Mucosa of descending colon (tissue), 3 donors: ENCODE measurements around the gene SORCS1. TPM values are rescaled to one million over a fixed set of nuclear protein-coding genes. Genes with fewer than 3 reads are reported as not detected.

ENCODE experiments used
- ATAC-seq: fragments of 200-7000 bp; cut with Tn5 transposase; one replicate; pipeline ENCODE4 v1.9.1; 2020; ENCODE audit warnings: mild to moderate bottlenecking, moderate library complexity
- DNase-seq, 3 donors: peaks; one replicate each; pipeline ENCODE4 v3.0.0-alpha.2; 2020
- H3K36me3 ChIP-seq: fragments of 200-600 bp; one replicate; pipeline ENCODE4 v1.8.0; 2021; ENCODE audit warnings: low read depth, mild to moderate bottlenecking
- H3K4me1 ChIP-seq: fragments of 200-600 bp; one replicate; pipeline ENCODE4 v1.8.0; 2021; ENCODE audit warnings: low read depth, mild to moderate bottlenecking
- H3K4me3 ChIP-seq: fragments of 200-600 bp; one replicate; pipeline ENCODE4 v1.8.0; 2021; ENCODE audit warnings: mild to moderate bottlenecking
- H3K9me3 ChIP-seq: fragments of 200-600 bp; one replicate; pipeline ENCODE4 v1.8.0; 2021; ENCODE audit warnings: mild to moderate bottlenecking
- intact Hi-C, 2 donors: fragments of 100-400 bp; cut with DNase I in 1 of 2; cut with micrococcal nuclease in 1 of 2; formaldehyde crosslinking; loops; one replicate each; pipeline versions ENCODE4 v1.11.0 to v1.11.1; 2022; cut with DNase I, micrococcal nuclease
- total RNA-seq, 3 donors: library from RNA; stranded (reverse); fragmentation: NEBNext Ultra II Directional in 2 of 3; extraction: Animal tissue kit (Norgen Biotek cat#: 25700) in 2 of 3; gene quantifications; one replicate each; pipeline versions ENCODE4 v1.2.1 to v1.2.4, GENCODE V29; 2021 to 2023
- TF ChIP-seq, protein P1 (sequence below): fragments of 200-600 bp; IDR thresholded peaks from one replicate; pipeline ENCODE4 v1.8.0; 2022; ENCODE audit warnings: antibody characterized with exemption, mild to moderate bottlenecking
- donor health status: DM: no; HTN: no; CAD: no; lungs with moderate emphysema.
- donor health status: DM: no; HTN: no; CAD: no.
- donor health status: DM: no; HTN: yes; CAD: no.

The SORCS1 gene
- total RNA-seq, 3 donors from 2014 or later = 0.80 to 13.2 (median 0.93) TPM

DNA sequence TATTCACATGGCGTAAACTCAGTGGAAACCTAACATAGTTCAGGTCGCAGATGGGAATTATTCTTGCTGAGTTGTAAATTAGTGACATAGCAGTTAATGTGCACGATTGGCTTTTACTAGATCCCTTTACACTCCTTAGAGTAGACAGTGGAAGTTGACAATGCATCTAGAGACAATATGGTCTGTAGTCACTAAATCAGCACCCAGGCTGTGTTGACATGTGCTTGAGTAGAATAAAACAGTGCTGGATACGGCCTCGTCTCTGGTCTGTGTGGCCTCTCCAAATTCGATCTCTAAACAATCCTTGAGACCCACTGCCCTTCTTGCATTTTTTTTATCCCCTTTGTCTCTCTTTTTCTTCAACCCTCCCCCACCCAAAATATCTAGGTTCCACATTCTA, 615.7 kb downstream of the SORCS1 start:
- Histone ChIP-seq H3K4me1 (no peaks in the 10 kb centered on the region), H3K9me3 (no peaks in the 10 kb centered on the region), H3K4me3 (no peak overlapping the region), H3K36me3 (no peaks in the 10 kb centered on the region)
- ATAC-seq (no peak), DNase-seq (no peak)
- TF ChIP-seq, protein P1, sequence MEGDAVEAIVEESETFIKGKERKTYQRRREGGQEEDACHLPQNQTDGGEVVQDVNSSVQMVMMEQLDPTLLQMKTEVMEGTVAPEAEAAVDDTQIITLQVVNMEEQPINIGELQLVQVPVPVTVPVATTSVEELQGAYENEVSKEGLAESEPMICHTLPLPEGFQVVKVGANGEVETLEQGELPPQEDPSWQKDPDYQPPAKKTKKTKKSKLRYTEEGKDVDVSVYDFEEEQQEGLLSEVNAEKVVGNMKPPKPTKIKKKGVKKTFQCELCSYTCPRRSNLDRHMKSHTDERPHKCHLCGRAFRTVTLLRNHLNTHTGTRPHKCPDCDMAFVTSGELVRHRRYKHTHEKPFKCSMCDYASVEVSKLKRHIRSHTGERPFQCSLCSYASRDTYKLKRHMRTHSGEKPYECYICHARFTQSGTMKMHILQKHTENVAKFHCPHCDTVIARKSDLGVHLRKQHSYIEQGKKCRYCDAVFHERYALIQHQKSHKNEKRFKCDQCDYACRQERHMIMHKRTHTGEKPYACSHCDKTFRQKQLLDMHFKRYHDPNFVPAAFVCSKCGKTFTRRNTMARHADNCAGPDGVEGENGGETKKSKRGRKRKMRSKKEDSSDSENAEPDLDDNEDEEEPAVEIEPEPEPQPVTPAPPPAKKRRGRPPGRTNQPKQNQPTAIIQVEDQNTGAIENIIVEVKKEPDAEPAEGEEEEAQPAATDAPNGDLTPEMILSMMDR = no peak
- intact Hi-C loops = no loop called here

DNA sequence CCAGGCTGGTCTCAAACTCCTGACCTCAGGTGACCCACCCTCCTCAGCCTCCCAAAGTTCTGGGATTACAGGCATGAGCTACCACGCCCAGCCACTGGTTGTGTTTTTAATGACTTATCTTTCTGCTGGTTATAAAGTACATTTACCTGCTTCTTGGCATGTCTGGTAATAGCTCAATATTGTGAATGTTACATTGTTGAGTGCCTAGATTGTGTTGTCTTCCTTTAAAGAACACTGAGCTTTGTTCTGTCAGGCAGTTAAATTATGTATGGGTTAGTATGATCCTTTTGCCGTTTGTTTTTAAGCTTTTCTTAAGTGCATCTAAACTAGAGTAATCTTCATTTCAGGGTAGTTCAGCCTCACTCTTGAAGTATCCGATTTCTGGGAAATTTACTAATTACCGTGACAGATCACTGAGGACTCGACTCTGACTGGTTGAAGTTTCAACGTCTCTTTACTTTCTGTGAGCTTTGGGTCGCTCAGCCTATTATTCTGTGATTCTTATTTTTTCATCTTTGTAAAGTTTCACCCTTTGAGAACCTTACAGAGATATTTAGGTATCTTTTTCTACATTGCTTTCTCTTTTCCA, 617.4 kb downstream of the SORCS1 start:
- H3K4me3 ChIP-seq = no peak overlapping the region

DNA sequence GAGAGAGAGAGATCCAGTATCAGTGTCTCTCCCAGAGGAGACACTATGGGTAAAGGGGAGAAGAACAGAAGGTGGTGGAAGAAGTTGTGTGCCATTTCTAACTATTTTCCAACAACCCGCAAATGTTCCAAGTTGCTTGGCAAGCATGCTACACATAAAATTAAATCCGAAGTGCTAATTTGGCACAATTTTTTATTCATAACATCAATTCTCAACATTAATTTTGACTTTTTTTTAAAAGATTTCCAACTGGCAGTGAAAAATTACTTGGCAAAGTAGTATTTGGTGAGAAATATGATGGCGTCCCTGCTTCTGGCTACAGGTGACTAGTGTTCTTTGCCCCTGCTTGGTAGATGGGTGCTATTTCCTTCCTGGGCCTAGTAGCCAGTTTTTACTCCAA, 622.0 kb downstream of the SORCS1 start:
- Histone ChIP-seq H3K4me3 (no peak overlapping the region), H3K4me1 (no peaks in the 10 kb centered on the region), H3K36me3 (no peaks in the 10 kb centered on the region), H3K9me3 (no peaks in the 10 kb centered on the region)
- no peak for ATAC-seq
- TF ChIP-seq, protein P1 = no peak
- no peak for DNase-seq
- intact Hi-C loops = no loop called here

More for the DNA sequence above, 617.4 kb downstream of the SORCS1 start:
- no peaks in the 10 kb centered on the region for H3K4me1 ChIP-seq
- no peak for ATAC-seq
- intact Hi-C loops = no loop called here
- TF ChIP-seq, protein P1 = no peak
- no peaks in the 10 kb centered on the region for H3K36me3 ChIP-seq
- no peaks in the 10 kb centered on the region for H3K9me3 ChIP-seq
- no peak for DNase-seq

- no peaks in the 10 kb centered on the region for H3K9me3 ChIP-seq
- no peaks in the 10 kb centered on the region for H3K4me1 ChIP-seq
- DNase-seq (no peak), ATAC-seq (no peak)
- no peaks in the 10 kb centered on the region for H3K36me3 ChIP-seq
- TF ChIP-seq, protein P1 = no peak
- H3K4me3 ChIP-seq = no peak overlapping the region
- intact Hi-C loops = no loop called here
Measured at GRCh38 chr10:106540645-106541044, 623.9 kb downstream of the SORCS1 start.

DNA sequence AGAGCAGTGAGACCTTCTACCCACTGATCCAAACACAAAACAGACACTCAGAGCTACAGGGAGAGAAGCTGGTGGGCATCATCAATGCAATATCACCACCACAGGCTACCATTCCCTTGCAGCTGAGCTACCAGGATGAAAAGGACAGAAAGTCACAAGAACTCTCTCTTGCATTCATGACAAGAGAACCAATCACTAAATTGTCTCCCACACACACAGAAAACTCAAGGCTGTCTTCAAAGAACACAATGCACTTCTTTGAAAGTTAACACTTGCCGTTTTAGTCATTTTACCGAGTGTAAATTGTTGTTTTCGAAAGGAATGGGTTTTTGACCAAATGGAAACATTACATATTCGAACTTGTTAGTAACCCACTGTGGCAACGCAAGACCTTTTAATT, 626.6 kb downstream of the SORCS1 start:
- H3K36me3 ChIP-seq = no peaks in the 10 kb centered on the region
- ATAC-seq (no peak), DNase-seq (no peak)
- H3K9me3 ChIP-seq = no peaks in the 10 kb centered on the region
- no peaks in the 10 kb centered on the region for H3K4me1 ChIP-seq
- TF ChIP-seq, protein P1 = no peak
- H3K4me3 ChIP-seq = no peak overlapping the region
- intact Hi-C loops = no loop called here
